LoVo (cell line): Measurements from ENCODE around the gene GJB5.
"Not testable (repeated sequence)": the region's sequence is repeated elsewhere in the genome, so short reads cannot be mapped to it uniquely, and the experiment has no call there.

Source experiments
- DNase-seq: peaks from one replicate; pipeline ENCODE4 v3.0.0-alpha.2; 2016; ENCODE audit warnings: low spot score

The GJB5 gene

GRCh38 chr1:34754964-34755637 lies at the start of gene GJB5:
TSS of gene GJB5 (plus strand) at chr1:34755047. CDS start at chr1:34757331, 2,284 bp downstream.
- peak; percentile 78 for DNase-seq

GRCh38 chr1:34705077-34705476 lies 49.8 kb upstream of the GJB5 start:
- DNase-seq, result no peak

- DNase-seq, result no peak
These were observed 46.7 kb upstream of the GJB5 start for GRCh38 chr1:34708106-34708505.

- DNase-seq, result no peak
These were observed 45.3 kb upstream of the GJB5 start for GRCh38 chr1:34709547-34709946.

- DNase-seq, result no peak
These were observed 44.0 kb upstream of the GJB5 start for GRCh38 chr1:34710812-34711211.

- no peak for DNase-seq
These were observed 43.4 kb upstream of the GJB5 start for GRCh38 chr1:34711485-34711884.

GRCh38 chr1:34712007-34712688 lies 42.7 kb upstream of the GJB5 start:
- no peak for DNase-seq

GRCh38 chr1:34713443-34713842 lies 41.4 kb upstream of the GJB5 start:
- no peak for DNase-seq

GRCh38 chr1:34714386-34714785 lies 40.5 kb upstream of the GJB5 start:
- DNase-seq, result no peak

GRCh38 chr1:34715139-34715538 lies 39.7 kb upstream of the GJB5 start:
- DNase-seq, result no peak

GRCh38 chr1:34721241-34721640 lies 33.6 kb upstream of the GJB5 start:
- no peak for DNase-seq

GRCh38 chr1:34721646-34722355 lies 33.0 kb upstream of the GJB5 start:
- DNase-seq, result no peak

GRCh38 chr1:34726861-34727260 lies 28.0 kb upstream of the GJB5 start:
- no peak for DNase-seq

GRCh38 chr1:34730485-34730884 lies 24.4 kb upstream of the GJB5 start:
- no peak for DNase-seq

- DNase-seq, result not testable (repeated sequence)
These were observed 22.0 kb upstream of the GJB5 start for GRCh38 chr1:34732831-34733230.

GRCh38 chr1:34736692-34737091 lies 18.2 kb upstream of the GJB5 start:
- no peak for DNase-seq

- not testable (repeated sequence) for DNase-seq
These were observed 17.6 kb upstream of the GJB5 start for GRCh38 chr1:34737236-34737635.

GRCh38 chr1:34739613-34740012 lies 15.2 kb upstream of the GJB5 start:
- no peak for DNase-seq

- DNase-seq, result no peak
These were observed 14.5 kb upstream of the GJB5 start for GRCh38 chr1:34740161-34740868.

GRCh38 chr1:34742667-34743270 lies 12.1 kb upstream of the GJB5 start:
- DNase-seq, result peak; percentile 87

GRCh38 chr1:34743775-34744174 lies 11.1 kb upstream of the GJB5 start:
- no peak for DNase-seq

- DNase-seq, result no peak
These were observed 10.0 kb upstream of the GJB5 start for GRCh38 chr1:34744851-34745250.
